ENCODE results near the gene DRAP1.

The DRAP1 gene

DNA sequence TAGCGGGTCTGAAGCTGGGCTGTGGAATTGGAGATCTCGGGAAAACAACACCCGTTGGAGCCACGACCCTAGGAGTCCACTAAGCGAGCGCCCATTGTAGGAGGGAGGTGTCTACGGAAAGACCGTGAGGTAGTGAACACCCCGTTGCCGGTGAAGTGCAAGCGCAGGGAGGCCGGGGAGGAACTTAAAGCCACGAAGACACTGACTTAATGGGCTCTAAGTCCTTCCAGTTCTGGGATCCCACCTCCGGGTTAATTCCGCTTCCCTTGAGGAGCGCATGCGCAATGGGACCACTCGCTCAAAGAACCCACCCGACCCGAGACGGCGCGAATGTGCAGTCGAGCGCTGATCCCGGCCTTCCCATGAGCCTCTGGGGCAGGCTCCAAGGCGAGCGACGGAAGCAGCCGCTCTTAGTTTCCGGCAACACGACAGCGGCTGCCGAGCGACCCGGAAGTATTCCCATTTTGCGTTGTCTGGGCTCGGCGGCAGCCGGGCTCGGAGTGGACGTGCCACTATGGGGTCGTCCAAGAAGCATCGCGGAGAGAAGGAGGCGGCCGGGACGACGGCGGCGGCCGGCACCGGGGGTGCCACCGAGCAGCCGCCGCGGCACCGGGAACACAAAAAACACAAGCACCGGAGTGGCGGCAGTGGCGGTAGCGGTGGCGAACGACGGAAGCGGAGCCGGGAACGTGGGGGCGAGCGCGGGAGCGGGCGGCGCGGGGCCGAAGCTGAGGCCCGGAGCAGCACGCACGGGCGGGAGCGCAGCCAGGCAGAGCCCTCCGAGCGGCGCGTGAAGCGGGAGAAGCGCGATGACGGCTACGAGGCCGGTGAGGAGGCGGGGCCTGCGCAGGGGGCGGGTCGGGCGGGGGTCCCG lies 42.3 kb downstream of the DRAP1 start, which contains the start of gene SART1:
TSS of gene SART1 (plus strand) at position 468 of the 874 bp plus-strand sequence. CDS start at position 515, 47 bp downstream.
- peak; percentile 99 for DNase-seq (ENCODE audit: low read depth)

DNA sequence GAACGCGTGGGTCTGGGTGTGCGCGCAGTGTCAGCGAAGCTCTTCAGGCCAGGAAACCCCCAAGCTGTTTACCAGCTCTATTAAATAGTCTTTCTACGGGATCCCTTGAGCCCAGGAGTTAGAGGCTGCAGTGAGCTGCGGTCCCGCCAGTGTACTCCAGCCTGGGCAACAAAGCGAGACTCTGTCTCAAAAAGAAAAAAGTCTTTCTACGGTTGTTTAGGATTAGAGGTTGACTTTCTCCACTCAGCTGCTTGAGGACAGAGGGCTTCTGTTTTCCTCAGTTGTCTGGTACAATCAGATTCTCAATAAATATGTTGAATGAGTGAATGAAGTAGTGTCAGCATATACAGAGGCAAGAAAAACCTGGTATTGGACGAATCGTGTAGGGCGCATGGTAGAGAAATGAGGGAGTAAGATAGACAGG lies 42.9 kb downstream of the DRAP1 start:
- no peak for DNase-seq (ENCODE audit: low read depth)

DNA sequence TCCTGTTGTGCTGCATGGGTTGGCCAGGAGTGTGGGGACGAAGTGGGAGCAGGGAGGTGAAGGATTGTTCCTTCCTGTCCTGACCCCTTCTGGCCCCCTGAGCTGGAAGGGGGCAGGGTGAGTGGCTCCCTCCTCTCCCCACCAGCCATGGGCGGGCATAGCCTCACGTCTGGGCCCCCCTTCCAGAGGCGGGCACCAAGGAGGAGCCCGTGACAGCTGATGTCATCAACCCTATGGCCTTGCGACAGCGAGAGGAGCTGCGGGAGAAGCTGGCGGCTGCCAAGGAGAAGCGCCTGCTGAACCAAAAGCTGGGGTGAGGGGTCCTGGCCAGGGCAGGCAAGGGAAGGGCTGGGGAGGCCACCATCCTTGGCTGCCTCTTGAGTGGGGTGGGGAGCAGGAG lies 45.7 kb downstream of the DRAP1 start:
- no peak for DNase-seq (ENCODE audit: low read depth)

DNA sequence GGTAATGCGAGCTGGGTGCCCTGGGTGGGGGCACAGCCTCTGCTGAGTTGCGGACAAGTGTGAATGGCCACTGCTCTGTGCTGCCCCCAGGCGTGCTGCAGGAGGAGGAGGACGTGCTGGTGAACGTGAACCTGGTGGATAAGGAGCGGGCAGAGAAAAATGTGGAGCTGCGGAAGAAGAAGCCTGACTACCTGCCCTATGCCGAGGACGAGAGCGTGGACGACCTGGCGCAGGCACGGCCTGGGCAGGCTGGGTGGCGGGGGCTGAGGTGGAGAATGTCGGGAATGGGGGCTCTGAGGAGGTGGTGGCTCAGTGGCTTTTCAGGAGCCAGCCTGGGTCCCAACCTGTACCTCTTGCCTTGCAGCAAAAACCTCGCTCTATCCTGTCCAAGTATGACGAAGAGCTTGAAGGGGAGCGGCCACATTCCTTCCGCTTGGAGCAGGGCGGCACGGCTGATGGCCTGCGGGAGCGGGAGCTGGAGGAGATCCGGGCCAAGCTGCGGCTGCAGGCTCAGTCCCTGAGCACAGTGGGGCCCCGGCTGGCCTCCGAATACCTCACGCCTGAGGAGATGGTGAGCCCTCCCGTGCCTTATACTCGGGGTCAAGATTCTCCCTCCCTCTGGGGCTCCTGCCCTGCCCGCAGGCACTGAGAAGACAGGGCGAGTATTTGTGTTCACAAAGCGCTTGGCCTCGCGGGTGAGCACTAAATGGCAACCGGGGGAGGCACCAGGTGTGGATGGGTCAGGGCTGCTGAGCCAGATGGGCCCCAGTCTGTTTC lies 46.9 kb downstream of the DRAP1 start:
- DNase-seq (ENCODE audit: low read depth), result no peak

DNA sequence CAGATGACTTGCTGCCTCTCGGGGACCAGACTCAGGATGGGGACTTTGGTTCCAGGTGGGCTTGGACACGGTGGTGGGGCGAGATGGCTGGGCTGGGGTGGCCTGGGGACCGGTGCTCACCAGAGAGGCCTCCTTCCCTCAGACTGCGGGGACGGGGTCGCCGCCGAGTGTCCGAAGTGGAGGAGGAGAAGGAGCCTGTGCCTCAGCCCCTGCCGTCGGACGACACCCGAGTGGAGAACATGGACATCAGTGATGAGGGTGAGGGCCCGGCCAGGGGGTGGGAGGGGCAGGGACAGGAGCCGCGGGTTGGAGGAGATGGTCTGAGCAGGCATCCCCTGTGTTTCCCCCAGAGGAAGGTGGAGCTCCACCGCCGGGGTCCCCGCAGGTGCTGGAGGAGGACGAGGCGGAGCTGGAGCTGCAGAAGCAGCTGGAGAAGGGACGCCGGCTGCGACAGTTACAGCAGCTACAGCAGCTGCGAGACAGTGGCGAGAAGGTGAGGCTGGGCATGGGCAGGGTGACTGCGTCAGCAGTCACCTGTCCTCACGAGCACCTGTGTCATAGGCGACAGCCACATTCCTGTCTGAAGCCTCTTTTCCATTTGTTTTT lies 48.2 kb downstream of the DRAP1 start:
- no peak for DNase-seq (ENCODE audit: low read depth)

- no peak for DNase-seq (ENCODE audit: low read depth)
Measured at GRCh38 chr11:65968600-65969482, 49.6 kb downstream of the DRAP1 start.

All from ELR (cell line).